ENCODE results near the gene A4GNT. TPM values are rescaled to one million over a fixed set of nuclear protein-coding genes. Genes with fewer than 3 reads are reported as not detected.
"Not testable (repeated sequence)": the region's sequence is repeated elsewhere in the genome, so short reads cannot be mapped to it uniquely, and the experiment has no call there.

A4GNT gene
- total RNA-seq, 2 experiments from 2014 or later, result not detected

DNA sequence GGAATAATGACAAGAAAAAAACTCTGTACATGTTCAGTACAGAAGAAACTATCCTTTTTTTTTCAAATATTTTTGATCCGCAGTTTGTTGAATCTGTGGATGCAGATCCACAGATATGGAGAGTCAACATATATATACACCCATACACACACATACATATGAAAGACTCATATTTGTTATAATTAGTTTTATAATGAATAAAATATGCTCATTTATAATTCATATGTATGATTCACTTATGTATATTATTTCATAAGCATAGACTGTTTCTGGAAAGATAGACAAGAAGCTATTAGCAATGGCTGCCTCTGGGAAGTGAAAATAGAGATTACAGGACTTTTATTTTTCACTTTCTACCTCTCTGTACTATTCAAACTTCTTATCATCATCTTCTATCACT, 26.6 kb downstream of the A4GNT start:
- TF ChIP-seq, protein P1, sequence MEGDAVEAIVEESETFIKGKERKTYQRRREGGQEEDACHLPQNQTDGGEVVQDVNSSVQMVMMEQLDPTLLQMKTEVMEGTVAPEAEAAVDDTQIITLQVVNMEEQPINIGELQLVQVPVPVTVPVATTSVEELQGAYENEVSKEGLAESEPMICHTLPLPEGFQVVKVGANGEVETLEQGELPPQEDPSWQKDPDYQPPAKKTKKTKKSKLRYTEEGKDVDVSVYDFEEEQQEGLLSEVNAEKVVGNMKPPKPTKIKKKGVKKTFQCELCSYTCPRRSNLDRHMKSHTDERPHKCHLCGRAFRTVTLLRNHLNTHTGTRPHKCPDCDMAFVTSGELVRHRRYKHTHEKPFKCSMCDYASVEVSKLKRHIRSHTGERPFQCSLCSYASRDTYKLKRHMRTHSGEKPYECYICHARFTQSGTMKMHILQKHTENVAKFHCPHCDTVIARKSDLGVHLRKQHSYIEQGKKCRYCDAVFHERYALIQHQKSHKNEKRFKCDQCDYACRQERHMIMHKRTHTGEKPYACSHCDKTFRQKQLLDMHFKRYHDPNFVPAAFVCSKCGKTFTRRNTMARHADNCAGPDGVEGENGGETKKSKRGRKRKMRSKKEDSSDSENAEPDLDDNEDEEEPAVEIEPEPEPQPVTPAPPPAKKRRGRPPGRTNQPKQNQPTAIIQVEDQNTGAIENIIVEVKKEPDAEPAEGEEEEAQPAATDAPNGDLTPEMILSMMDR (conservative IDR thresholded peaks at IDR 0.05; ENCODE audit: low read length), result no peak
- ChIA-PET CTCF (ENCODE audit: unreplicated experiment) (no interaction called here), POLR2A (interaction anchor here (0.7 kb wide), 1 partner anchor 489 kb away, joined by 8 read pairs; no protein-coding TSS in a partner anchor)
- Histone ChIP-seq H4K20me1 (ENCODE audit: insufficient read depth, low read length) (no peaks in the 10 kb centered on the region), H3K9me3 (ENCODE audit: low read length) (no peaks in the 10 kb centered on the region), H3K9me2 (ENCODE audit: insufficient read depth, low read length) (no peaks in the 10 kb centered on the region), H2AFZ (ENCODE audit: low read length) (no peak overlapping the region), H3K27ac (ENCODE audit: low read depth, low read length, poor library complexity, severe bottlenecking) (no peak overlapping the region), H3K4me2 (ENCODE audit: low read length) (no peak overlapping the region), H3K79me2 (ENCODE audit: insufficient read depth, low read depth, low read length) (no peaks in the 10 kb centered on the region), H3K36me3 (ENCODE audit: insufficient read depth, low read length) (no peaks in the 10 kb centered on the region), H3K4me3 (ENCODE audit: low read depth, low read length, poor library complexity, severe bottlenecking) (no peak overlapping the region), H3K4me1 (ENCODE audit: insufficient read depth, low read length, poor library complexity, severe bottlenecking) (no peaks in the 10 kb centered on the region)
- no peak for DNase-seq (ENCODE audit: low spot score)
- no TSS peak for BruUV-seq (replicated peaks)
- intact Hi-C loops (cut with micrococcal nuclease; ENCODE audit: unreplicated experiment), result no loop called here

DNA sequence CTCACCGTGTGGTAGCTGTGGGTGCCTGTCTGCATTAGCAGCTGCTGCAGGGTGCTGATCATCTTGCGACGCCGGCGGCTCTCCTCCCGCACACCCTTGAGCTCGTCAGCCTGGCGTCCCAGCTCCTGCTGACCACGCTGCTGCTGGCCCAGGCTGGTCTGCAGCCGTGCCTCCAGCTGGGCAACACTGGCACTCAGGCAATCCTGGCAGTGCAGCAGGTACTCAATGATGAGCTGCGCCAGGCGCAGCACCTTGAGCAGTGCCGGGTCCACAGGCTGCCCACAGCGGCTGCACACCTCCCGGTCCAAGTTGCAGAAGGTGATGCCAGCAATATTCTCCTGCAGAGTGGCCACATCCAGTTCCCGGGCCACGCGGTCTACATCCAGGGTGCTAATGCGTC, 28.7 kb downstream of the A4GNT start:
- Histone ChIP-seq H3K36me3 (ENCODE audit: insufficient read depth, low read length) (no peaks in the 10 kb centered on the region), H3K4me2 (ENCODE audit: low read length) (no peak overlapping the region), H4K20me1 (ENCODE audit: insufficient read depth, low read length) (no peaks in the 10 kb centered on the region), H3K27ac (ENCODE audit: low read depth, low read length, poor library complexity, severe bottlenecking) (no peak overlapping the region), H3K79me2 (ENCODE audit: insufficient read depth, low read depth, low read length) (no peaks in the 10 kb centered on the region), H3K4me3 (ENCODE audit: low read depth, low read length, poor library complexity, severe bottlenecking) (no peak overlapping the region), H3K9me3 (ENCODE audit: low read length) (no peaks in the 10 kb centered on the region), H3K4me1 (ENCODE audit: insufficient read depth, low read length, poor library complexity, severe bottlenecking) (no peaks in the 10 kb centered on the region), H3K9me2 (ENCODE audit: insufficient read depth, low read length) (no peaks in the 10 kb centered on the region), H2AFZ (ENCODE audit: low read length) (no peak overlapping the region)
- intact Hi-C loops (cut with micrococcal nuclease; ENCODE audit: unreplicated experiment), result no loop called here
- CTCF ChIA-PET (ENCODE audit: unreplicated experiment), result interaction anchor here (0.6 kb wide), 1 partner anchor 588 kb away, joined by 3 read pairs; no protein-coding TSS in a partner anchor
- TF ChIP-seq EZH2phosphoT487 (IDR thresholded peaks at IDR 0.05; ENCODE audit: borderline replicate concordance, low read depth, low read length), result no peak
- TF ChIP-seq, protein P1 (conservative IDR thresholded peaks at IDR 0.05; ENCODE audit: low read length), result no peak
- no TSS peak for BruUV-seq (replicated peaks)
- POLR2A ChIA-PET, result no interaction called here
- no peak for DNase-seq (ENCODE audit: low spot score)

DNA sequence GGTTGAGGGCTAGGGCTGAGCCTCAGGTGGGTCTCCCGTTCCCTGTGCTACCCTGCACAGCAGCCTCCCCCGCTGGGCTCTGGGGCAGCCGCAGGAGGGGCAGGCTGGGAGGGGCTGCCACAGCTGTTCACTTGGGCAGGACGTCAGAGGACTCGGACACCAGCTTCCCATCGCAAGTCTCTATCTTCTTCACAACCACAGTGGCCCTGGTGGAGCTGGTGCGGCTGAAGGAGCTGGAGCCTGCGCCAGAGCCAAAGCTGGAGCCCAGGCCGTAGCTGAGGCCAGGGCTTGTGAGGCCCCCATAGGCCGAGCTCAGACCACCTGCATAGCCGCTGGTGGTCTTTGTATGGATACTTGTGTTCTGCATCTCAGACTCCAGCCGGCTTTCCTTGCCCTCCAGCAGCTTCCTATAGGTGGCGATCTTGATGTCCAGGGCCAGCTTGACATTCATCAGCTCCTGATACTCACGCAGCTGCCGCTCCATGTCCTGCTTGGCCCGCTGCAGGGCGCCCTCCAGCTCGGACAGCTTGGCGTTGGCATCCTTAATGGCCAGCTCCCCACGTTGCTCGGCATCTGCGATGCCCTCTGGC, 30.7 kb downstream of the A4GNT start:
- H3K79me2 ChIP-seq (ENCODE audit: insufficient read depth, low read depth, low read length); H3K4me2 ChIP-seq (ENCODE audit: low read length); H3K27ac ChIP-seq (ENCODE audit: low read depth, low read length, poor library complexity, severe bottlenecking); H3K9me3 ChIP-seq (ENCODE audit: low read length); BruUV-seq (replicated peaks); H3K36me3 ChIP-seq (ENCODE audit: insufficient read depth, low read length); H3K4me3 ChIP-seq (ENCODE audit: low read depth, low read length, poor library complexity, severe bottlenecking); H3K4me1 ChIP-seq (ENCODE audit: insufficient read depth, low read length, poor library complexity, severe bottlenecking); intact Hi-C loops (cut with micrococcal nuclease; ENCODE audit: unreplicated experiment); H4K20me1 ChIP-seq (ENCODE audit: insufficient read depth, low read length); POLR2A ChIA-PET; H2AFZ ChIP-seq (ENCODE audit: low read length); H3K9me2 ChIP-seq (ENCODE audit: insufficient read depth, low read length); DNase-seq (ENCODE audit: low spot score): not testable (repeated sequence)
- CTCF ChIA-PET (ENCODE audit: unreplicated experiment), result interaction anchor here (0.8 kb wide), 1 partner anchor 12 kb away, joined by 5 read pairs; no protein-coding TSS in a partner anchor
- TF ChIP-seq, protein P1 (conservative IDR thresholded peaks at IDR 0.05; ENCODE audit: low read length), result peak; percentile 33; the same call in 1 of the 2 replicates

Data from OCI-LY7 (cell line).